ENCODE data around the gene NUB1.

DNA sequence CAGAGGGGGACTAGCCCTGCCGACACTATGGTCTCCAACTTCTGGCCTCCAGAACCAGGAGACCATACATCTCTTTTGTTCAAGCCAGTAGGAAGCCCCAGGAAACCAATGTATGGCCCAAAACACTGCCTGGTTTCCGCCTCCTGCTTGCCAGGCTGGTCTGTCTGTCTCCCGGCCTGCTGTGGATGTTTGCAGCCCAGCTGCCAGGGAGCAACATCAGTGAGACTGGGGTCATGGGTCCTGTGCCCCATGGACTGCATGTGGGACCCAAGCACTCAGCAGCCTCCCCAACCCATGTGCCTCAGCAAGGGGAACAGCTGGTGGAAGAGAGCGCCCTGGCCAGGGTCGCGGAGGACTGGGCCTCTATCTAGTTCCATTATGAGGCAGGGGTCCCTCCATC lies 33.4 kb upstream of the NUB1 start:
- TF ChIP-seq, protein P1, sequence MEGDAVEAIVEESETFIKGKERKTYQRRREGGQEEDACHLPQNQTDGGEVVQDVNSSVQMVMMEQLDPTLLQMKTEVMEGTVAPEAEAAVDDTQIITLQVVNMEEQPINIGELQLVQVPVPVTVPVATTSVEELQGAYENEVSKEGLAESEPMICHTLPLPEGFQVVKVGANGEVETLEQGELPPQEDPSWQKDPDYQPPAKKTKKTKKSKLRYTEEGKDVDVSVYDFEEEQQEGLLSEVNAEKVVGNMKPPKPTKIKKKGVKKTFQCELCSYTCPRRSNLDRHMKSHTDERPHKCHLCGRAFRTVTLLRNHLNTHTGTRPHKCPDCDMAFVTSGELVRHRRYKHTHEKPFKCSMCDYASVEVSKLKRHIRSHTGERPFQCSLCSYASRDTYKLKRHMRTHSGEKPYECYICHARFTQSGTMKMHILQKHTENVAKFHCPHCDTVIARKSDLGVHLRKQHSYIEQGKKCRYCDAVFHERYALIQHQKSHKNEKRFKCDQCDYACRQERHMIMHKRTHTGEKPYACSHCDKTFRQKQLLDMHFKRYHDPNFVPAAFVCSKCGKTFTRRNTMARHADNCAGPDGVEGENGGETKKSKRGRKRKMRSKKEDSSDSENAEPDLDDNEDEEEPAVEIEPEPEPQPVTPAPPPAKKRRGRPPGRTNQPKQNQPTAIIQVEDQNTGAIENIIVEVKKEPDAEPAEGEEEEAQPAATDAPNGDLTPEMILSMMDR (IDR thresholded peaks at IDR 0.05), result no peak
- TF ChIP-seq POLR2A (IDR thresholded peaks at IDR 0.05), result no peak
